Measurements from ENCODE around the gene PNMA3.
"Not testable (repeated sequence)": the region's sequence is repeated elsewhere in the genome, so short reads cannot be mapped to it uniquely, and the experiment has no call there.

Gene PNMA3

GRCh38 chrX:153074262-153074899, 18.1 kb downstream of the PNMA3 start:
- no peak for DNase-seq

GRCh38 chrX:153074935-153075334, 18.7 kb downstream of the PNMA3 start:
- no peak for DNase-seq

GRCh38 chrX:153075366-153075765, 19.1 kb downstream of the PNMA3 start:
- DNase-seq = no peak

GRCh38 chrX:153077437-153078135, 21.3 kb downstream of the PNMA3 start:
- DNase-seq = not testable (repeated sequence)

GRCh38 chrX:153083238-153083923, 27.1 kb downstream of the PNMA3 start:
- not testable (repeated sequence) for DNase-seq

- no peak for DNase-seq
Observed at GRCh38 chrX:153102418-153102817, 46.1 kb downstream of the PNMA3 start.

GRCh38 chrX:153104959-153105358, 48.7 kb downstream of the PNMA3 start:
- not testable (repeated sequence) for DNase-seq

- DNase-seq = not testable (repeated sequence)
Observed at GRCh38 chrX:153106092-153106801, 50.0 kb downstream of the PNMA3 start.
